C4-2B (cell line): Measurements from ENCODE around the gene NRXN3.

Experiments
- H3K27ac ChIP-seq: fragments of 450-650 bp; 2 replicates; pipeline ENCODE4 v1.5.1; 2017
- ZFX ChIP-seq: fragments of 450-650 bp; IDR thresholded peaks from 2 replicates; pipeline ENCODE4 v1.6.1; 2017
- TF ChIP-seq, protein P1 (sequence below): fragments of 450-650 bp; conservative IDR thresholded peaks from 2 replicates; pipeline ENCODE4 v1.5.1; 2017; ENCODE audit warnings: mild to moderate bottlenecking

The NRXN3 gene

DNA sequence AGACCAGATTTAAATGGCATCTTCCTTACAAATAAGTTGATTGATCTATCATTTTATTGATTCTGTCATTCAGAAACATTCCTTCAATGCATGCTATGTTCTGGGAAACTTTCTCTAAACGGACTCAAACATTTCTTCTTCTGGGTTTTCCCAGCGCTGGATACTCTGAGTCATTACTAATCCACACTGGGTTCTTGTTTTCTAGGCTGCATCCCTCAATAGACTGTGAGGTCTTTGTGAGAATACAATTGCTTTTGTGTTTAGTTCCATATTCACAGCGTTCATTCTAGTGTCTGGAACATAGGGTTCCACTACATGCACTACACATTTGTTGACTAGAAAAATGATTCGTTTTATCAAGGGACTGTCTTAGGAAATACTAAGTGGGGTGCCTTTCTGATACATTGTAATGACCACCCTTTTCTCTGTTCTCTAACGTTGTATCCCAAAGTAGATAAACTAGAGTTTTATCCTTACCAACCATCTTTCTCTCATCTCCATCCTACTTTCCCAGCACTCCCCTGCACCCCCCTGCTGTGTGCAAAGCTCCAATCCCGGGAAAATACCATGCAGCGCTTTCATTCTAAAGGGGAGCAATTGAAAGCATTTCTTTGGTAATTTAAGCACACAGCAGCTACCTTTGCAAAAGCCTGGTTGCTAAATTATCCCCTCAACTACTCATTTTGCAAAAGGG, 1162.5 kb downstream of the NRXN3 start:
- no peak overlapping the region for H3K27ac ChIP-seq
- no peak for TF ChIP-seq ZFX
- TF ChIP-seq, protein P1, sequence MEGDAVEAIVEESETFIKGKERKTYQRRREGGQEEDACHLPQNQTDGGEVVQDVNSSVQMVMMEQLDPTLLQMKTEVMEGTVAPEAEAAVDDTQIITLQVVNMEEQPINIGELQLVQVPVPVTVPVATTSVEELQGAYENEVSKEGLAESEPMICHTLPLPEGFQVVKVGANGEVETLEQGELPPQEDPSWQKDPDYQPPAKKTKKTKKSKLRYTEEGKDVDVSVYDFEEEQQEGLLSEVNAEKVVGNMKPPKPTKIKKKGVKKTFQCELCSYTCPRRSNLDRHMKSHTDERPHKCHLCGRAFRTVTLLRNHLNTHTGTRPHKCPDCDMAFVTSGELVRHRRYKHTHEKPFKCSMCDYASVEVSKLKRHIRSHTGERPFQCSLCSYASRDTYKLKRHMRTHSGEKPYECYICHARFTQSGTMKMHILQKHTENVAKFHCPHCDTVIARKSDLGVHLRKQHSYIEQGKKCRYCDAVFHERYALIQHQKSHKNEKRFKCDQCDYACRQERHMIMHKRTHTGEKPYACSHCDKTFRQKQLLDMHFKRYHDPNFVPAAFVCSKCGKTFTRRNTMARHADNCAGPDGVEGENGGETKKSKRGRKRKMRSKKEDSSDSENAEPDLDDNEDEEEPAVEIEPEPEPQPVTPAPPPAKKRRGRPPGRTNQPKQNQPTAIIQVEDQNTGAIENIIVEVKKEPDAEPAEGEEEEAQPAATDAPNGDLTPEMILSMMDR = no peak

DNA sequence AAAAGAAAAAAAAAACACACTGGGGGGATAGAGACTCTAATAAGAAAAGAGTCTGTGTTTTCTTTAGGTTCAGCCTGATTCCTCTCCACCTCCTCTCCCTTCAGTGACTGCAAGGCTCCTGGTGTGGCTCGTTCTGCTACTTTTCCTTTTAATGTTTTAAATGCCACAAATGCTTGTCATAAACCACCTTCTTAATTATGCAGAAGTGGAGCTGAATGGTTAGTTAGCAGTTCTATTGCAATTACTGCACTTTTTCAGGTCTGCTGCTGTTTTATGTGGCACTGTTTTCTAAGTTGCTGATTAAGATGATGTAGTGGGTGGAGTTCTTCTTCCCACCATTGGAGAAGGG, 1163.0 kb downstream of the NRXN3 start:
- TF ChIP-seq, protein P1 = no peak
- no peak for TF ChIP-seq ZFX
- no peak overlapping the region for H3K27ac ChIP-seq

DNA sequence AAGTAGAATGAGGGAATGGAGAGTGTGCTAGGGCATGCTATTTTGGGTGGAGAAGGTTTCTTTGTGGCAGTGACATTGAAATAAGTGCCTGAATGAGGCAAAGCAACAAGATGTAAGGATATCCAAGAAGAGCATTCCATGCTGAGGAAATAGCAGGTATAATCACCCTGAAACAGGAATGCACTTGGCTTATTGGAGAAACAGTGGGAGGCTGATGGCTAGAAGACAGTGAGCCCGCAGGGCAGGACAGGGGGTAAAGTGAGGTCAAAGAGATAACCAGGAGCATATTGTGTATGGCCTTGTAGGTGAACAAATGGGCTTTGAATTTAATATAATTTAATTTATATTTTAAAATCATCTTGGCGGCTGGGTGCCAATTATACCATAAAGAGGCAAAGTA, 1164.1 kb downstream of the NRXN3 start:
- H3K27ac ChIP-seq = no peak overlapping the region
- TF ChIP-seq, protein P1 = no peak
- no peak for TF ChIP-seq ZFX

- H3K27ac ChIP-seq = no peak overlapping the region
- TF ChIP-seq, protein P1 = no peak
- TF ChIP-seq ZFX = no peak
Measured at GRCh38 chr14:79337761-79338160, 1167.6 kb downstream of the NRXN3 start.

DNA sequence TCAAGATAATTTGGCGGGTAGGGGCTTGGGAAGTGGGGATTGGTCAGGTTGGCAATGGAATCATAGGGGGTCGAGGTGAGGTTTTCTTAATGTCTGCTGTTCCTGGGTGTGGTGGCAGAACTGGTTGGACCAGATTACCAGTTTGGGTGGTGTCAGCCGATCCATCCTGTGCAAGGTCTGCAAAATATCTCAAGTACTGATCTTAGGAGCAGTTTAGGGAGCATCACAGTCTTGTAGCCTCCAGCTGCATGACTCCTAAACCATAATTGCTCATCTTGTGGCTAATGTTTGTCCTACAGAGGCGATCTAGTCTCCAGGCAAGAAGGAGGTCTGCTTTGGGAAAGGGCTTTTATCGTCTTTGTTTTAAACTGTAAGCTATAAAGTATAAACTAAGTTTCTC, 1172.8 kb downstream of the NRXN3 start:
- H3K27ac ChIP-seq = no peak overlapping the region
- TF ChIP-seq ZFX = no peak
- TF ChIP-seq, protein P1 = no peak

GRCh38 chr14:79351011-79351410, 1180.8 kb downstream of the NRXN3 start:
- no peak overlapping the region for H3K27ac ChIP-seq
- no peak for TF ChIP-seq ZFX
- TF ChIP-seq, protein P1 = no peak

DNA sequence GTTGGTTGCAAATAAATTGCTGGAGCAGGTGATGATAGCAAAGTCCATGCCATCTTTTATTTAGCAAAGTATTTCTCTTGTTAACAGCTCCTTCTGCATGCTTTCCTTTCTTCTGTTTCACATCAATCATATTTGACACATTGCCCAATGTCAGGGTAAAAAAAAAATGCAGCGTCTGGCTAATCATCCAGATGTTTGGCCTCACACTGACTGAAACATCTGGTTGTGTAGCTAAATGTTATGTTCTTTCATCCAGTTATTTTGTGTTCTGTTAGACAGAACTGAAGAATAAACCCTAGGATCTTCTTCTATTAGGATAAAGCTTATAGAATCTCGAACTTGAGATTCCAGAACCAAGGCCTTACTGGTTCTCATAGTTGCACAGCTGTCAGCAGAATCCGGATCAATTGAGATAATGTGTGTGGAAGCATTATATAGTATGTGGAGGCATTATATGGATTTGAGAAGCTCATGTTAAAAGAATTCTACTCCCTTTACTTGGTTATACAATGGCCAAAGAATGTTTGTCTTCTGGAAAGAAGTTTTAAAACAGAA, 1182.0 kb downstream of the NRXN3 start:
- TF ChIP-seq, protein P1 = no peak
- no peak for TF ChIP-seq ZFX
- H3K27ac ChIP-seq = no peak overlapping the region
